Astrocyte (in vitro differentiated cells and primary cell): ENCODE results near the gene MAGT1. TPM values are rescaled to one million over a fixed set of nuclear protein-coding genes. Genes with fewer than 3 reads are reported as not detected.
A peak's percentile ranks its signal among the peaks of the same experiment; 100 is the strongest.

ENCODE experiments used
- DNase-seq: peaks from one replicate; pipeline ENCODE4 v3.0.0-alpha.2; 2010; ENCODE audit warnings: low read depth
- FAIRE-seq: peaks from 2 replicates; lab custom pipeline; 2011; peaks lifted over from hg19 to GRCh38; lab: Jason Lieb, UNC
- H2AFZ ChIP-seq: 2 replicates; pipeline ENCODE4 v1.6.0; 2012; ENCODE audit warnings: low read depth, low read length, inconsistent platforms
- H3K27ac ChIP-seq: 2 replicates; pipeline ENCODE4 v1.5.1; 2011; ENCODE audit warnings: low read depth, low read length, inconsistent platforms
- H3K27me3 ChIP-seq: 2 replicates; pipeline ENCODE4 v1.6.0; 2011; ENCODE audit warnings: low read length, inconsistent platforms; ENCODE audit not compliant: insufficient read depth
- H3K36me3 ChIP-seq: 2 replicates; pipeline ENCODE4 v1.5.1; 2011; ENCODE audit warnings: low read length, inconsistent platforms; ENCODE audit not compliant: insufficient read depth
- H3K4me1 ChIP-seq: 2 replicates; pipeline ENCODE4 v1.5.1; 2011; ENCODE audit warnings: low read length, inconsistent platforms; ENCODE audit not compliant: insufficient read depth
- H3K4me2 ChIP-seq: 2 replicates; pipeline ENCODE4 v1.6.0; 2012; ENCODE audit warnings: low read length, inconsistent platforms
- H3K4me3 ChIP-seq: 2 replicates; pipeline ENCODE4 v1.5.1; 2011; ENCODE audit warnings: low read depth, mild to moderate bottlenecking, low read length, inconsistent platforms; ENCODE audit not compliant: insufficient read depth
- H3K79me2 ChIP-seq: 2 replicates; pipeline ENCODE4 v1.6.0; 2012; ENCODE audit warnings: mild to moderate bottlenecking, low read length, inconsistent platforms; ENCODE audit not compliant: insufficient read depth
- H3K9ac ChIP-seq: 2 replicates; pipeline ENCODE4 v1.6.0; 2012; ENCODE audit warnings: mild to moderate bottlenecking, low read length, inconsistent platforms
- H3K9me3 ChIP-seq: 2 replicates; pipeline ENCODE4 v1.5.1; 2012; ENCODE audit warnings: low read depth, mild to moderate bottlenecking, low read length, inconsistent platforms; ENCODE audit not compliant: insufficient read depth
- H4K20me1 ChIP-seq: 2 replicates; pipeline ENCODE4 v1.6.0; 2012; ENCODE audit warnings: low read length, inconsistent platforms; ENCODE audit not compliant: insufficient read depth
- H3K27ac Mint-ChIP-seq: one replicate; pipeline ENCODE4 v1.8.0; 2021; ENCODE audit warnings: mild to moderate bottlenecking, mixed read lengths; ENCODE audit not compliant: unreplicated experiment
- H3K27me3 Mint-ChIP-seq: one replicate; pipeline ENCODE4 v1.8.0; 2021; ENCODE audit warnings: low read depth, mixed read lengths; ENCODE audit not compliant: unreplicated experiment
- H3K36me3 Mint-ChIP-seq: one replicate; pipeline ENCODE4 v1.8.0; 2021; ENCODE audit warnings: low read depth, mixed read lengths; ENCODE audit not compliant: unreplicated experiment
- H3K4me1 Mint-ChIP-seq: one replicate; pipeline ENCODE4 v1.8.0; 2021; ENCODE audit warnings: low read depth, mixed read lengths; ENCODE audit not compliant: unreplicated experiment
- H3K4me3 Mint-ChIP-seq: one replicate; pipeline ENCODE4 v1.8.0; 2021; ENCODE audit warnings: mild to moderate bottlenecking, moderate library complexity, mixed read lengths; ENCODE audit not compliant: unreplicated experiment
- H3K9me3 Mint-ChIP-seq: one replicate; pipeline ENCODE4 v1.8.0; 2021; ENCODE audit warnings: mild to moderate bottlenecking, mixed read lengths; ENCODE audit not compliant: unreplicated experiment
- CTCF ChIP-seq: IDR thresholded peaks from 2 replicates; pipeline ENCODE4 v1.5.1; 2011; ENCODE audit warnings: low read depth, mild to moderate bottlenecking, inconsistent platforms, low read length, moderate library complexity; ENCODE audit not compliant: insufficient read depth
- EZH2 ChIP-seq: IDR thresholded peaks from 2 replicates; pipeline ENCODE4 v1.6.1; 2012; ENCODE audit warnings: mild to moderate bottlenecking, low read length, inconsistent platforms; ENCODE audit not compliant: insufficient read depth
- total RNA-seq: library from RNA; stranded (reverse); gene quantifications from 2 replicates; pipeline ENCODE4 v1.2.1, GENCODE V29; 2021

The MAGT1 gene
- total RNA-seq, 1 donor from 2014 or later: 84.3 TPM

DNA sequence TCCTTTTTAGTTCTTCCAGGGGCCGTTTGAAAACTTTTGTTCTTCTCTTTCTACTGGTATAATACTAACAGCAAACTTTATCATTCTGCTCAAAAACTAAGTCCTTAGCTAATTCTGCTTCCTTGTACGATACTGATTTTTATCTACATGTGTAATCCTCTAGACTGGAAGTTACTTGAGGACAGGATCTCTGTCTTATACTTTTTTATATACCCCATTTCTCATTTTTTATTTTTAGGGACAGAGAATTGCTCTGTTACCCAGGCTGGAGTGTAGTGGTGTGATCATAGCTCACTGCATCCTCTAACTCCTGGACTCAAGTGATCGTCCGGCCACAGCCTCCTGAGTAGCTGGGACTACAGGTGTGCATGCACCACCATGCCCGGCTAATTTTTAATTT, 6.3 kb upstream of the MAGT1 start:
- Histone ChIP-seq H4K20me1 (no peaks in the 10 kb centered on the region), H3K4me1 (no peaks in the 10 kb centered on the region), H3K27me3 (no peaks in the 10 kb centered on the region), H3K36me3 (peaks cover 6% of the 10 kb centered on the region), H3K79me2 (peaks cover 38% of the 10 kb centered on the region), H3K9ac (no peak overlapping the region), H3K27ac (no peak overlapping the region), H3K4me3 (no peak overlapping the region), H3K4me2 (peak overlapping the region; percentile 88), H3K9me3 (no peaks in the 10 kb centered on the region), H2AFZ (no peak overlapping the region)
- Mint-ChIP-seq H3K27me3 (no peaks in the 10 kb centered on the region), H3K36me3 (no peaks in the 10 kb centered on the region), H3K4me1 (no peaks in the 10 kb centered on the region), H3K27ac (no peak overlapping the region), H3K9me3 (no peaks in the 10 kb centered on the region), H3K4me3 (peak overlapping the region; percentile 97)
- TF ChIP-seq EZH2 (no peak), CTCF (no peak)
- no peak for FAIRE-seq
- DNase-seq: no peak

DNA sequence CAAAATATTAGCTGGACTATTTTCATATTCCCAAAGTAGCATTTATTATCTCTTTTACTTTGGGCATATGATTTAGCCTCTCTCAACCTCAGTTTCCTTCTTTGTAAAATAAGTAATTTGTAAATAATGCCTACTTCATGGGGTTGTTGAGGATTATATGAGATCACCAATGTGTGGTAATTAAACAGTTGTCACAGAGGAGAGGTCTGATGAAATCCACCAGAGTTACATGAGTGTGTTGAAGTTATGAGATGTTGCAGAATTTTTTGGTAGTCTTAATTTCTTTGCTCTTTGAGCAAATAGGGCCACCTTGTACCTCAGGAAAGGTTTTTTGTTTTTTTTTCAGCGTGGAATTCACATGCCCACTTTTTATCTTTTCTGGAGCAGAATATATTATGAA, 5.5 kb upstream of the MAGT1 start:
- Histone ChIP-seq H3K4me3 (peak overlapping the region; percentile 84), H3K4me1 (no peaks in the 10 kb centered on the region), H3K9me3 (no peaks in the 10 kb centered on the region), H3K36me3 (peaks cover 6% of the 10 kb centered on the region), H3K9ac (peak overlapping the region; percentile 93), H3K27ac (no peak overlapping the region), H4K20me1 (no peaks in the 10 kb centered on the region), H3K27me3 (no peaks in the 10 kb centered on the region), H2AFZ (no peak overlapping the region), H3K4me2 (peak overlapping the region; percentile 88), H3K79me2 (peaks cover 38% of the 10 kb centered on the region)
- peak overlapping the region; percentile 97 for H3K4me3 Mint-ChIP-seq
- H3K4me1 Mint-ChIP-seq: no peaks in the 10 kb centered on the region
- H3K27me3 Mint-ChIP-seq: no peaks in the 10 kb centered on the region
- H3K36me3 Mint-ChIP-seq: no peaks in the 10 kb centered on the region
- DNase-seq (no peak), FAIRE-seq (no peak)
- peak overlapping the region; percentile 58 for H3K27ac Mint-ChIP-seq
- TF ChIP-seq EZH2 (no peak), CTCF (no peak)
- no peaks in the 10 kb centered on the region for H3K9me3 Mint-ChIP-seq

GRCh38 chrX:77899081-77899828, 4.0 kb upstream of the MAGT1 start, which contains the start of gene COX7B:
COX7B (plus strand) TSS chrX:77899468; CDS start chrX:77899554, 86 bp downstream.
- H3K4me2 ChIP-seq: peak within 1 kb of the TSS; percentile 88
- Mint-ChIP-seq H3K4me1 (no peaks in the 10 kb centered on the region), H3K36me3 (no peaks in the 10 kb centered on the region), H3K9me3 (no peaks in the 10 kb centered on the region), H3K4me3 (peak within 1 kb of the TSS; percentile 97), H3K27ac (peak within 1 kb of the TSS; percentile 88), H3K27me3 (no peaks in the 10 kb centered on the region)
- peak within 1 kb of the TSS; percentile 84 for H3K4me3 ChIP-seq
- no peaks in the 10 kb centered on the region for H3K4me1 ChIP-seq
- DNase-seq (peak; percentile 89), FAIRE-seq (peak; percentile 67)
- H3K9ac ChIP-seq: peak within 1 kb of the TSS; percentile 93
- H3K79me2 ChIP-seq: peaks cover 47% of the 10 kb centered on the region
- H2AFZ ChIP-seq: peak within 1 kb of the TSS; percentile 77
- no peaks in the 10 kb centered on the region for H4K20me1 ChIP-seq
- H3K27ac ChIP-seq: peak within 1 kb of the TSS; percentile 90
- no peaks in the 10 kb centered on the region for H3K9me3 ChIP-seq
- no peak for TF ChIP-seq EZH2
- TF ChIP-seq CTCF: peak; percentile 44
- no peaks in the 10 kb centered on the region for H3K27me3 ChIP-seq
- peaks cover 3% of the 10 kb centered on the region for H3K36me3 ChIP-seq
